Caco-2 (cell line): Measurements from ENCODE around the gene MOBP. TPM values are rescaled to one million over a fixed set of nuclear protein-coding genes. Genes with fewer than 3 reads are reported as not detected.

ENCODE experiments used
- BruUV-seq: library from RNA; stranded (reverse); fragments of 400-500 nt; replicated peaks from 2 replicates; lab custom pipeline; 2021; lab: Mats Ljungman, UMichigan
- CTCF ChIA-PET: fragments of 300-600 bp; sonication (Branson Sonifier 250); formaldehyde crosslinking; loops from one replicate; lab custom pipeline; 2022; ENCODE audit warnings: antibody characterized with exemption; lab: Charles Lee
- POLR2A ChIA-PET: fragments of 300-600 bp; sonication (Branson Sonifier 250); formaldehyde crosslinking; loops from one replicate; lab custom pipeline; 2022; ENCODE audit warnings: antibody characterized with exemption; lab: Charles Lee
- DNase-seq, 2 experiments: peaks; one replicate each; pipeline versions ENCODE4 v3.0.0 to v3.0.0-alpha.2; 2020 to 2022
- H3K27me3 ChIP-seq: replicated peaks from 2 replicates; pipeline ENCODE4 v1.6.0; 2011; ENCODE audit warnings: low read length; ENCODE audit not compliant: control insufficient read depth, insufficient read depth
- H3K36me3 ChIP-seq: 2 replicates; pipeline ENCODE4 v1.5.1; 2011; ENCODE audit warnings: low read length; ENCODE audit not compliant: control insufficient read depth, insufficient read depth
- H3K4me1 ChIP-seq: fragments of 250-450 bp; sonication (Bioruptor Pico); 2 replicates; pipeline ENCODE4 v1.5.1; 2020; ENCODE audit warnings: mild to moderate bottlenecking
- H3K4me3 ChIP-seq: 2 replicates; pipeline ENCODE4 v1.5.1; 2011; ENCODE audit warnings: low read depth, mild to moderate bottlenecking, control low read depth, low read length
- H3K9me3 ChIP-seq: fragments of 250-450 bp; sonication (Bioruptor Pico); 2 replicates; pipeline ENCODE4 v1.5.1; 2020; ENCODE audit warnings: mild to moderate bottlenecking, moderate library complexity
- H3K27ac Mint-ChIP-seq: one replicate; pipeline ENCODE4 v1.8.0; 2022; ENCODE audit warnings: mixed read lengths; ENCODE audit not compliant: unreplicated experiment
- H3K27me3 Mint-ChIP-seq: one replicate; pipeline ENCODE4 v1.8.0; 2022; ENCODE audit warnings: mixed read lengths; ENCODE audit not compliant: insufficient read depth, unreplicated experiment
- H3K36me3 Mint-ChIP-seq: one replicate; pipeline ENCODE4 v1.8.0; 2022; ENCODE audit warnings: mild to moderate bottlenecking, mixed read lengths; ENCODE audit not compliant: insufficient read depth, unreplicated experiment
- H3K4me1 Mint-ChIP-seq: one replicate; pipeline ENCODE4 v1.8.0; 2022; ENCODE audit warnings: low read depth, mixed read lengths; ENCODE audit not compliant: unreplicated experiment
- H3K4me3 Mint-ChIP-seq: one replicate; pipeline ENCODE4 v1.8.0; 2022; ENCODE audit warnings: mild to moderate bottlenecking, moderate library complexity, mixed read lengths; ENCODE audit not compliant: unreplicated experiment
- H3K9me3 Mint-ChIP-seq: one replicate; pipeline ENCODE4 v1.8.0; 2022; ENCODE audit warnings: mixed read lengths; ENCODE audit not compliant: unreplicated experiment
- CTCF ChIP-seq, 2 experiments: fragments of 200-600 bp in 1 of 2; IDR thresholded peaks; 1 replicate in 1 of 2; 2 replicates in 1 of 2; pipeline versions ENCODE4 v1.5.1 to v1.8.0; 2011 to 2022; ENCODE audit warnings: antibody characterized with exemption in 1 of 2, control low read depth in 1 of 2, inconsistent platforms in 1 of 2, low read depth in 1 of 2, low read length in 1 of 2, mild to moderate bottlenecking in 1 of 2, moderate library complexity in 1 of 2; ENCODE audit not compliant: insufficient read depth in 1 of 2, severe bottlenecking in 1 of 2, unreplicated experiment in 1 of 2
- intact Hi-C: fragments of 100-400 bp; cut with micrococcal nuclease; formaldehyde crosslinking; loops from one replicate; pipeline ENCODE4 v1.10.0; 2022; ENCODE audit not compliant: unreplicated experiment
- total RNA-seq: library from RNA; stranded (reverse); gene quantifications from 2 replicates; pipeline ENCODE4 v1.2.3, GENCODE V29; 2022

The MOBP gene
- total RNA-seq, 1 experiment from 2014 or later: 0.27 TPM

- H3K4me3 Mint-ChIP-seq: no peak overlapping the region
- H3K4me3 ChIP-seq: no peak overlapping the region
- no peaks in the 10 kb centered on the region for H3K4me1 ChIP-seq
- intact Hi-C loops: no loop called here
- peaks cover 8% of the 10 kb centered on the region for H3K27me3 Mint-ChIP-seq
- H3K9me3 ChIP-seq: no peaks in the 10 kb centered on the region
- ChIA-PET CTCF (no interaction called here), POLR2A (no interaction called here)
- no peaks in the 10 kb centered on the region for H3K9me3 Mint-ChIP-seq
- no peaks in the 10 kb centered on the region; the same call in 1 of the 2 replicates for H3K27me3 ChIP-seq
- DNase-seq: no peak
- no peaks in the 10 kb centered on the region for H3K4me1 Mint-ChIP-seq
- H3K36me3 ChIP-seq: no peaks in the 10 kb centered on the region
- TF ChIP-seq CTCF (IDR thresholded peaks at IDR 0.05; ENCODE audit: insufficient read depth in 1 of 2, low read depth in 1 of 2, low read length in 1 of 2, severe bottlenecking in 1 of 2, unreplicated experiment in 1 of 2): no peak
- no peak overlapping the region for H3K27ac Mint-ChIP-seq
- BruUV-seq: no TSS peak
- H3K36me3 Mint-ChIP-seq: no peaks in the 10 kb centered on the region
Observed at GRCh38 chr3:39473452-39474125, 6.1 kb downstream of the MOBP start.

- Mint-ChIP-seq H3K36me3 (no peaks in the 10 kb centered on the region), H3K9me3 (no peaks in the 10 kb centered on the region), H3K27me3 (peaks cover 8% of the 10 kb centered on the region), H3K4me1 (no peaks in the 10 kb centered on the region), H3K4me3 (no peak overlapping the region), H3K27ac (no peak overlapping the region)
- no peak for DNase-seq
- no peak for TF ChIP-seq CTCF (IDR thresholded peaks at IDR 0.05; ENCODE audit: insufficient read depth in 1 of 2, low read depth in 1 of 2, low read length in 1 of 2, severe bottlenecking in 1 of 2, unreplicated experiment in 1 of 2)
- intact Hi-C loops: no loop called here
- Histone ChIP-seq H3K9me3 (no peaks in the 10 kb centered on the region), H3K27me3 (no peaks in the 10 kb centered on the region; the same call in 1 of the 2 replicates), H3K36me3 (no peaks in the 10 kb centered on the region), H3K4me1 (no peaks in the 10 kb centered on the region), H3K4me3 (no peak overlapping the region)
- no TSS peak for BruUV-seq
- POLR2A ChIA-PET: no interaction called here
- CTCF ChIA-PET: no interaction called here
Observed at GRCh38 chr3:39474126-39474515, 6.6 kb downstream of the MOBP start.

GRCh38 chr3:39476783-39477182 is 9.3 kb downstream of the MOBP start:
- intact Hi-C loops: no loop called here
- Histone ChIP-seq H3K27me3 (no peaks in the 10 kb centered on the region; the same call in 1 of the 2 replicates), H3K4me3 (no peak overlapping the region), H3K4me1 (no peaks in the 10 kb centered on the region), H3K36me3 (no peaks in the 10 kb centered on the region), H3K9me3 (no peaks in the 10 kb centered on the region)
- Mint-ChIP-seq H3K27me3 (peaks cover 8% of the 10 kb centered on the region), H3K36me3 (no peaks in the 10 kb centered on the region), H3K9me3 (no peaks in the 10 kb centered on the region), H3K4me3 (no peak overlapping the region), H3K27ac (no peak overlapping the region), H3K4me1 (no peaks in the 10 kb centered on the region)
- POLR2A ChIA-PET: no interaction called here
- no peak for TF ChIP-seq CTCF (IDR thresholded peaks at IDR 0.05; ENCODE audit: insufficient read depth in 1 of 2, low read depth in 1 of 2, low read length in 1 of 2, severe bottlenecking in 1 of 2, unreplicated experiment in 1 of 2)
- no TSS peak for BruUV-seq
- DNase-seq: no peak
- CTCF ChIA-PET: no interaction called here
